Natural killer cell (primary cell): ENCODE data around the gene TRPC4. TPM values are rescaled to one million over a fixed set of nuclear protein-coding genes. Genes with fewer than 3 reads are reported as not detected.

ENCODE experiments used
- ATAC-seq, 3 donors: fragments of 150-1000 bp in 2 of 3; fragments of 200-7000 bp in 1 of 3; cut with Tn5 transposase; 1 replicate in 1 of 3; 2 replicates in 2 of 3; pipeline ENCODE4 v1.10.0; 2021; ENCODE audit warnings: mild to moderate bottlenecking in 2 of 3, moderate library complexity in 2 of 3
- DNase-seq, 2 donors: peaks; one replicate each; pipeline versions ENCODE4 v3.0.0 to v3.0.0-alpha.2; 2013 to 2021; ENCODE audit warnings: mixed read lengths in 1 of 2
- H3K27ac ChIP-seq: one replicate; pipeline ENCODE4 v1.5.1; 2013; ENCODE audit warnings: mild to moderate bottlenecking, low read length
- H3K27me3 ChIP-seq: one replicate; pipeline ENCODE4 v1.6.1; 2013; ENCODE audit warnings: low read length; ENCODE audit not compliant: control insufficient read depth, insufficient read depth
- H3K36me3 ChIP-seq: one replicate; pipeline ENCODE4 v1.6.1; 2013; ENCODE audit warnings: low read length; ENCODE audit not compliant: control insufficient read depth, insufficient read depth
- H3K4me1 ChIP-seq: one replicate; pipeline ENCODE4 v1.6.1; 2013; ENCODE audit warnings: low read length; ENCODE audit not compliant: control insufficient read depth, insufficient read depth
- H3K4me3 ChIP-seq: one replicate; pipeline ENCODE4 v1.5.1; 2013; ENCODE audit warnings: low read length
- H3K9me3 ChIP-seq: one replicate; pipeline ENCODE4 v1.6.1; 2013; ENCODE audit warnings: low read length; ENCODE audit not compliant: control insufficient read depth, insufficient read depth
- H3K27ac Mint-ChIP-seq, 2 donors: one replicate each; pipeline ENCODE4 v1.8.0; 2022; ENCODE audit warnings: mild to moderate bottlenecking in 2 of 2, mixed read lengths in 2 of 2, moderate library complexity in 1 of 2
- H3K27me3 Mint-ChIP-seq, 2 donors: one replicate each; pipeline ENCODE4 v1.8.0; 2022; ENCODE audit warnings: low read depth in 2 of 2, mixed read lengths in 2 of 2
- H3K36me3 Mint-ChIP-seq: one replicate; pipeline ENCODE4 v1.8.0; 2022; ENCODE audit warnings: mixed read lengths
- H3K4me1 Mint-ChIP-seq, 2 donors: one replicate each; pipeline ENCODE4 v1.8.0; 2022; ENCODE audit warnings: mixed read lengths in 2 of 2
- H3K4me3 Mint-ChIP-seq: one replicate; pipeline ENCODE4 v1.8.0; 2022; ENCODE audit warnings: mild to moderate bottlenecking, moderate library complexity, mixed read lengths
- H3K9me3 Mint-ChIP-seq, 2 donors: one replicate each; pipeline ENCODE4 v1.8.0; 2022; ENCODE audit warnings: mixed read lengths in 2 of 2
- CTCF ChIP-seq: fragments of 200-600 bp; IDR thresholded peaks from one replicate; pipeline ENCODE4 v1.8.0; 2022; ENCODE audit warnings: antibody characterized with exemption
- WGBS: methylation state at CpG from one replicate; pipeline ENCODE4 v1.1.7; 2013; ENCODE audit warnings: missing lambda C conversion rate; ENCODE audit not compliant: insufficient coverage; 5-methylcytosine and 5-hydroxymethylcytosine counted together
- intact Hi-C: fragments of 100-400 bp; cut with micrococcal nuclease; formaldehyde crosslinking; loops from one replicate; pipeline ENCODE4 v1.14.2; 2022
- total RNA-seq, 4 donors: library from RNA; stranded (reverse); fragments of 120-200 nt in 1 of 4; gene quantifications; one replicate each; pipeline versions ENCODE4 v1.2.3 to v1.2.4, GENCODE V29; 2013 to 2022

TRPC4 gene
- total RNA-seq, 3 donors from 2014 or later (not counting 1 experiment from before 2014, with no cell fraction given) = not detected

DNA sequence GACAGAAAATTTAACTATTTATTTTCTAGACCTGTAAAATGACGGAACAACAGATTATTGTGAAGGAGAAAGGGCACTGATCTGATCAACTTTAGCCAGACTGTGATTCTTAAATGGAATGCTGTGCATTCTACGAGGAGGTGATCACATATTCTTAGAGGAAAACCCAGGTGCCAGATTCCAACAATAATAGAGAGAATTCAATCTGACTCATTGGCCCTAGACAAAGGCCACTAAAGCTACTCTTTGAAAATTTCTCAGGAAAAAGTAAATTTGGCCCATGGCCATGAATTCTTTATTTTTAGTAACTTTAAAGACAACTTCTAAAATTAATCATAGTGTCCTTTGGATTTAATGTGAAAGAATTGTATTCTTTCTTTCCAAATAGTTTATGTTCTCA, 212.4 kb downstream of the TRPC4 start:
- DNase-seq (no peak), ATAC-seq (no peak)
- 56% methylated on average over 2 of the region's 2 CpGs for WGBS
- intact Hi-C loops = no loop called here
- Mint-ChIP-seq H3K9me3 (peaks cover 4 to 9% of the 10 kb centered on the region in 2 donors), H3K27me3 (no peaks in the 10 kb centered on the region), H3K36me3 (no peaks in the 10 kb centered on the region), H3K27ac (no peak overlapping the region), H3K4me1 (no peaks in the 10 kb centered on the region), H3K4me3 (no peak overlapping the region)
- H3K9me3 ChIP-seq = no peaks in the 10 kb centered on the region
- H3K4me3 ChIP-seq = no peak overlapping the region
- H3K27me3 ChIP-seq = no peaks in the 10 kb centered on the region
- H3K4me1 ChIP-seq = no peaks in the 10 kb centered on the region
- no peak overlapping the region for H3K27ac ChIP-seq
- H3K36me3 ChIP-seq = no peaks in the 10 kb centered on the region
- no peak for TF ChIP-seq CTCF

DNA sequence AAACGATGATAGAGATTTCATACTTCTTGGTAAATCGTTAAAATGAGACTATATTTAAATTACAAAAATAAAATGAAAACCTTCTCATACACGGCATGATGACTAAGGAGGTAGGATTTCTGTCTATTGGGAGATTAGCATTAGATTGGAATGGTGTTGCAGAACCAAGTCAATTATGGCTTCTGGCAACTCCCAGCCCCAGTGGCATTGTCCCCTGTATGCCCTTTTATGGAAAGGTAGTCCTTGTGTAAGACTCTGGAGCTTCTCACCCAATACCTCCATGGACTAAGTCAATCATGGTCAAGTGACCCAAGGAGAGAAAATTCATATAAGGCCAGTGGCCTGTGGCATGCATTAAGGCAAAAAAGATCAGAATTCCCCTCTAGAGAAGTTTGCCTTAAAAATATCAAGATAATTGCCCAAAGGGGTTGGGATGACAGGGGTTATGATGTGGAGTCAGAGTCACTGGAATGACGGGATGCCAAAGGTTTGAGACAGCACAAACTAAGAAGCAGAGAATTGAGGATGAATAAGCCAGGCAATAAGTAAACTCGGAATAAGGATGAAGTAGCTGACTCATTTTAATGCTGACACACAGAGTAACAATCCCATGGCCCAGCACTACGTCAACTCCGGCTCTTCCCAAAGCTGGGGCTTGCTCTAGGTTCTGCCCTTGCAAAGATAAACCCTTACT, 213.2 kb downstream of the TRPC4 start:
- no peak for DNase-seq
- no peaks in the 10 kb centered on the region for H3K27me3 Mint-ChIP-seq
- no peak overlapping the region for H3K4me3 Mint-ChIP-seq
- H3K9me3 Mint-ChIP-seq = peaks cover 4 to 9% of the 10 kb centered on the region in 2 donors
- H3K27ac ChIP-seq = no peak overlapping the region
- no peaks in the 10 kb centered on the region for H3K4me1 Mint-ChIP-seq
- no peaks in the 10 kb centered on the region for H3K9me3 ChIP-seq
- H3K4me1 ChIP-seq = no peaks in the 10 kb centered on the region
- intact Hi-C loops = no loop called here
- H3K27me3 ChIP-seq = no peaks in the 10 kb centered on the region
- no peaks in the 10 kb centered on the region for H3K36me3 ChIP-seq
- ATAC-seq = no peak
- no peak for TF ChIP-seq CTCF
- H3K36me3 Mint-ChIP-seq = no peaks in the 10 kb centered on the region
- WGBS = 70% methylated on average over 5 of the region's 7 CpGs
- H3K27ac Mint-ChIP-seq = no peak overlapping the region
- no peak overlapping the region for H3K4me3 ChIP-seq

- ATAC-seq (no peak), DNase-seq (no peak)
- 100% methylated on average over 1 of the region's 1 CpG for WGBS
- no peaks in the 10 kb centered on the region for H3K9me3 ChIP-seq
- H3K36me3 ChIP-seq = no peaks in the 10 kb centered on the region
- no peak for TF ChIP-seq CTCF
- Mint-ChIP-seq H3K4me3 (no peak overlapping the region), H3K27ac (no peak overlapping the region), H3K9me3 (peaks cover 8 to 9% of the 10 kb centered on the region in 2 donors), H3K27me3 (no peaks in the 10 kb centered on the region), H3K36me3 (no peaks in the 10 kb centered on the region), H3K4me1 (no peaks in the 10 kb centered on the region)
- no peaks in the 10 kb centered on the region for H3K27me3 ChIP-seq
- intact Hi-C loops = no loop called here
- no peaks in the 10 kb centered on the region for H3K4me1 ChIP-seq
- H3K27ac ChIP-seq = no peak overlapping the region
- no peak overlapping the region for H3K4me3 ChIP-seq
Measured at GRCh38 chr13:37652596-37652995, 217.0 kb downstream of the TRPC4 start.

GRCh38 chr13:37651891-37652290, 217.7 kb downstream of the TRPC4 start:
- H3K27me3 ChIP-seq = no peaks in the 10 kb centered on the region
- no peak overlapping the region for H3K4me3 ChIP-seq
- Mint-ChIP-seq H3K4me3 (no peak overlapping the region), H3K9me3 (peaks cover 8 to 15% of the 10 kb centered on the region in 2 donors), H3K4me1 (no peaks in the 10 kb centered on the region), H3K27ac (no peak overlapping the region), H3K27me3 (no peaks in the 10 kb centered on the region), H3K36me3 (no peaks in the 10 kb centered on the region)
- no peak overlapping the region for H3K27ac ChIP-seq
- WGBS = 83% methylated on average over 1 of the region's 1 CpG
- no peak for DNase-seq
- TF ChIP-seq CTCF = no peak
- no peak for ATAC-seq
- no peaks in the 10 kb centered on the region for H3K36me3 ChIP-seq
- intact Hi-C loops = no loop called here
- H3K9me3 ChIP-seq = no peaks in the 10 kb centered on the region
- no peaks in the 10 kb centered on the region for H3K4me1 ChIP-seq
